SU-DHL-6 (cell line): ENCODE results near the gene USP12.

Experiments
- H2AFZ ChIP-seq: fragments of 200-600 bp; sonication (generic); 2 replicates; pipeline ENCODE4 v1.6.1; 2014; ENCODE audit warnings: low read depth, mild to moderate bottlenecking, moderate library complexity, mixed read lengths, antibody characterized with exemption, low read length; ENCODE audit not compliant: severe bottlenecking
- H3F3A ChIP-seq: fragments of 200-600 bp; shearing (Covaris generic); 2 replicates; pipeline ENCODE4 v1.6.0; 2016; ENCODE audit warnings: antibody characterized with exemption, mild to moderate bottlenecking; ENCODE audit not compliant: insufficient read depth
- H3K27ac ChIP-seq: fragments of 200-600 bp; sonication (generic); 2 replicates; pipeline ENCODE4 v1.5.1; 2016; ENCODE audit warnings: low read depth, mild to moderate bottlenecking, low read length, moderate library complexity, mixed read lengths
- H3K27me3 ChIP-seq: fragments of 200-600 bp; sonication (generic), shearing (Covaris generic); 2 replicates; pipeline ENCODE4 v1.6.0; 2014; ENCODE audit warnings: mild to moderate bottlenecking, low read length
- H3K36me3 ChIP-seq: fragments of 200-600 bp; sonication (generic); 2 replicates; pipeline ENCODE4 v1.6.1; 2014; ENCODE audit warnings: mild to moderate bottlenecking, low read length, mixed read lengths
- H3K4me2 ChIP-seq: fragments of 300-600, 200-600 bp; shearing (Covaris generic), sonication (generic); 2 replicates; pipeline ENCODE4 v1.6.0; 2014; ENCODE audit warnings: low read length, low read depth, mild to moderate bottlenecking; ENCODE audit not compliant: poor library complexity, severe bottlenecking
- H3K4me3 ChIP-seq: fragments of 200-600 bp; sonication (generic); 2 replicates; pipeline ENCODE4 v1.5.1; 2014; ENCODE audit warnings: antibody characterized with exemption, low read length, mild to moderate bottlenecking, mixed read lengths; ENCODE audit not compliant: insufficient read depth, poor library complexity, severe bottlenecking
- H3K79me2 ChIP-seq: fragments of 200-600 bp; sonication (generic); 2 replicates; pipeline ENCODE4 v1.6.1; 2014; ENCODE audit warnings: mild to moderate bottlenecking, low read length, moderate library complexity; ENCODE audit not compliant: insufficient read depth
- H3K9ac ChIP-seq: fragments of 200-600 bp; sonication (generic); 2 replicates; pipeline ENCODE4 v1.7.0; 2014; ENCODE audit warnings: mild to moderate bottlenecking, low read length
- H3K9me2 ChIP-seq: fragments of 200-600 bp; sonication (generic); replicated peaks from 2 replicates; pipeline ENCODE4 v1.6.1; 2014; ENCODE audit warnings: low read length; ENCODE audit not compliant: insufficient read depth
- H3K9me3 ChIP-seq: fragments of 200-600 bp; sonication (generic); 2 replicates; pipeline ENCODE4 v1.6.1; 2014; ENCODE audit warnings: low read length, mixed read lengths; ENCODE audit not compliant: insufficient read depth
- H4K20me1 ChIP-seq: fragments of 200-600 bp; sonication (generic); 2 replicates; pipeline ENCODE4 v1.6.1; 2014; ENCODE audit warnings: low read depth, mild to moderate bottlenecking, antibody characterized with exemption, low read length, moderate library complexity, mixed read lengths
- EZH2phosphoT487 ChIP-seq: fragments of 200-600 bp; sonication (generic), shearing (Covaris generic); conservative IDR thresholded peaks from 2 replicates; pipeline ENCODE4 v1.6.1; 2018; ENCODE audit warnings: mild to moderate bottlenecking, antibody characterized with exemption, low read length, moderate library complexity, mixed read lengths
- TF ChIP-seq, protein P1 (sequence below): fragments of 200-600 bp; sonication (generic); IDR thresholded peaks from one replicate; pipeline ENCODE4 v1.5.1; 2017; ENCODE audit warnings: antibody characterized with exemption, mild to moderate bottlenecking, low read length, moderate library complexity; ENCODE audit not compliant: insufficient read depth, poor library complexity, severe bottlenecking

USP12 gene

GRCh38 chr13:27112006-27112405 is 59.6 kb downstream of the USP12 start:
- H3K9me2 ChIP-seq = no peaks in the 10 kb centered on the region
- H4K20me1 ChIP-seq = peaks cover 4% of the 10 kb centered on the region; the same call in 1 of the 2 replicates
- TF ChIP-seq, protein P1, sequence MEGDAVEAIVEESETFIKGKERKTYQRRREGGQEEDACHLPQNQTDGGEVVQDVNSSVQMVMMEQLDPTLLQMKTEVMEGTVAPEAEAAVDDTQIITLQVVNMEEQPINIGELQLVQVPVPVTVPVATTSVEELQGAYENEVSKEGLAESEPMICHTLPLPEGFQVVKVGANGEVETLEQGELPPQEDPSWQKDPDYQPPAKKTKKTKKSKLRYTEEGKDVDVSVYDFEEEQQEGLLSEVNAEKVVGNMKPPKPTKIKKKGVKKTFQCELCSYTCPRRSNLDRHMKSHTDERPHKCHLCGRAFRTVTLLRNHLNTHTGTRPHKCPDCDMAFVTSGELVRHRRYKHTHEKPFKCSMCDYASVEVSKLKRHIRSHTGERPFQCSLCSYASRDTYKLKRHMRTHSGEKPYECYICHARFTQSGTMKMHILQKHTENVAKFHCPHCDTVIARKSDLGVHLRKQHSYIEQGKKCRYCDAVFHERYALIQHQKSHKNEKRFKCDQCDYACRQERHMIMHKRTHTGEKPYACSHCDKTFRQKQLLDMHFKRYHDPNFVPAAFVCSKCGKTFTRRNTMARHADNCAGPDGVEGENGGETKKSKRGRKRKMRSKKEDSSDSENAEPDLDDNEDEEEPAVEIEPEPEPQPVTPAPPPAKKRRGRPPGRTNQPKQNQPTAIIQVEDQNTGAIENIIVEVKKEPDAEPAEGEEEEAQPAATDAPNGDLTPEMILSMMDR = no peak
- TF ChIP-seq EZH2phosphoT487 = no peak
- no peak overlapping the region for H3K27ac ChIP-seq
- no peaks in the 10 kb centered on the region for H3K36me3 ChIP-seq
- H3K4me3 ChIP-seq = no peak overlapping the region
- no peaks in the 10 kb centered on the region for H3K27me3 ChIP-seq
- no peak overlapping the region for H2AFZ ChIP-seq
- no peak overlapping the region for H3K4me2 ChIP-seq
- no peaks in the 10 kb centered on the region for H3F3A ChIP-seq
- H3K79me2 ChIP-seq = peaks cover 19% of the 10 kb centered on the region; the same call in 1 of the 2 replicates
- H3K9ac ChIP-seq = no peak overlapping the region
- no peaks in the 10 kb centered on the region for H3K9me3 ChIP-seq

DNA sequence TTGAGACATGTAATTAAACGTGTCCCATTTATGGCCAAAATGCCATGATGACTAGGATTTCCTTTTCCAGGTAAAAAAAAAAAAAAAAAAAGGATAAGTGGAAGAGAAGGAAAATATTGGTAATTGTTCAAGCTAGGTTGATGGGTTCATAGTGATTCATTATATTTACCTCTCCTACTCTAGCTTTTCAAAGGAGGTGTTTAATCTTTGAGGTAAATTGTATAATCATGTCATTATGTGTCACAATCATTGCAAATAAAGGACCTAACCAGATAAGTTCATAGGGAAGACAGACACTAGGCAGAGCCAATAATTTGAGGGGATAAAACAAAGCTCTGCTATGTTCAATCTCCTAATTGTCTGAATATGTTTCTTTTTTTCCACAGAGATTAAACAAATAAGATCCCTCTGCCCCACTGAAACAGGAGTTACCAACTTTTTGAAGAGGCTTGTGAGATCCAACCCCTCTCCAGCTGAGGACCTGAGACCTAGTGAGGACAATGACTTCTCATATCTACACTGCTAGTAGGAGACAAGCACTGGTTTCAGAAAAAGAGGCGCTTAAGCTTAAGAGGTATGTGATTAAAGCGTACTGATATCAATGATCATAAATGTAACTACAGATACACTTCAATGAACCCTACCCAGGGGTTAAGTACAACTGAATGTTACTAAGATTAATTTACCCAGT is 61.4 kb downstream of the USP12 start:
- H3K27ac ChIP-seq = no peak overlapping the region
- no peaks in the 10 kb centered on the region for H3F3A ChIP-seq
- H3K27me3 ChIP-seq = no peaks in the 10 kb centered on the region
- H2AFZ ChIP-seq = no peak overlapping the region
- no peaks in the 10 kb centered on the region for H3K36me3 ChIP-seq
- no peak overlapping the region for H3K9ac ChIP-seq
- peaks cover 4% of the 10 kb centered on the region; the same call in 1 of the 2 replicates for H4K20me1 ChIP-seq
- H3K9me3 ChIP-seq = no peaks in the 10 kb centered on the region
- TF ChIP-seq EZH2phosphoT487 = no peak
- TF ChIP-seq, protein P1 = no peak
- H3K4me2 ChIP-seq = no peak overlapping the region
- H3K9me2 ChIP-seq = no peaks in the 10 kb centered on the region
- no peak overlapping the region for H3K4me3 ChIP-seq
- H3K79me2 ChIP-seq = peaks cover 18% of the 10 kb centered on the region; the same call in 1 of the 2 replicates

- no peak overlapping the region for H2AFZ ChIP-seq
- H3K27ac ChIP-seq = no peak overlapping the region
- no peak overlapping the region for H3K4me2 ChIP-seq
- H3K9ac ChIP-seq = no peak overlapping the region
- H3K9me3 ChIP-seq = no peaks in the 10 kb centered on the region
- H3K9me2 ChIP-seq = no peaks in the 10 kb centered on the region
- peaks cover 4% of the 10 kb centered on the region; the same call in 1 of the 2 replicates for H3K36me3 ChIP-seq
- TF ChIP-seq, protein P1 = no peak
- TF ChIP-seq EZH2phosphoT487 = no peak
- peaks cover 4% of the 10 kb centered on the region; the same call in 1 of the 2 replicates for H4K20me1 ChIP-seq
- no peak overlapping the region for H3K4me3 ChIP-seq
- H3K79me2 ChIP-seq = peaks cover 18% of the 10 kb centered on the region; the same call in 1 of the 2 replicates
- H3F3A ChIP-seq = no peaks in the 10 kb centered on the region
- no peaks in the 10 kb centered on the region for H3K27me3 ChIP-seq
Measured at GRCh38 chr13:27106144-27106543, 65.5 kb downstream of the USP12 start.
